PC-3 (cell line): ENCODE measurements around the gene PCSK5. TPM values are rescaled to one million over a fixed set of nuclear protein-coding genes. Genes with fewer than 3 reads are reported as not detected.

Experiments used
- ATAC-seq: fragments of 200-7000 bp; cut with Tn5 transposase; 2 replicates; pipeline ENCODE4 v1.9.1; 2020; ENCODE audit warnings: mild to moderate bottlenecking, moderate library complexity
- BruUV-seq: library from RNA; stranded (reverse); fragments of 400-500 nt; replicated peaks from 2 replicates; lab custom pipeline; 2021; lab: Mats Ljungman, UMichigan
- CTCF ChIA-PET: fragments of 300-600 bp; sonication (Branson Sonifier 250); formaldehyde crosslinking; loops from one replicate; lab custom pipeline; 2022; ENCODE audit warnings: antibody characterized with exemption; lab: Charles Lee
- POLR2A ChIA-PET: fragments of 300-600 bp; sonication (Branson Sonifier 250); formaldehyde crosslinking; loops from one replicate; lab custom pipeline; 2022; ENCODE audit warnings: antibody characterized with exemption; ENCODE audit not compliant: unreplicated experiment; lab: Charles Lee
- DNase-seq: peaks from one replicate; pipeline ENCODE4 v3.0.0-alpha.2; 2015
- H2AFZ ChIP-seq: fragments of 300-600 bp; sonication (generic); 2 replicates; pipeline ENCODE4 v1.6.0; 2016; ENCODE audit warnings: antibody characterized with exemption, low read length
- H3F3A ChIP-seq: fragments of 300-600 bp; sonication (generic); one replicate; pipeline ENCODE4 v1.6.0; 2017; ENCODE audit warnings: antibody characterized with exemption, low read length, control low read depth, mild to moderate bottlenecking; ENCODE audit not compliant: unreplicated experiment
- H3K27ac ChIP-seq: fragments of 300-600 bp; sonication (generic); 2 replicates; pipeline ENCODE4 v1.5.1; 2016; ENCODE audit warnings: mild to moderate bottlenecking, low read length
- H3K27me3 ChIP-seq: fragments of 300-600 bp; sonication (generic); 2 replicates; pipeline ENCODE4 v1.6.1; 2016; ENCODE audit warnings: low read length, mixed read lengths
- H3K36me3 ChIP-seq: fragments of 300-600 bp; sonication (generic); 2 replicates; pipeline ENCODE4 v1.6.1; 2016; ENCODE audit warnings: low read depth, mixed run types, low read length, mixed read lengths
- H3K4me1 ChIP-seq: fragments of 300-600 bp; sonication (generic); 2 replicates; pipeline ENCODE4 v1.5.1; 2016; ENCODE audit warnings: low read length; ENCODE audit not compliant: insufficient read depth
- H3K4me2 ChIP-seq: fragments of 300-600 bp; sonication (generic); 2 replicates; pipeline ENCODE4 v1.6.0; 2016; ENCODE audit warnings: low read length
- H3K4me3 ChIP-seq: fragments of 300-600 bp; sonication (generic); 2 replicates; pipeline ENCODE4 v1.5.1; 2016; ENCODE audit warnings: mild to moderate bottlenecking, low read length, mixed read lengths
- H3K79me2 ChIP-seq: fragments of 300-600 bp; sonication (generic); 2 replicates; pipeline ENCODE4 v1.6.1; 2017; ENCODE audit warnings: low read length, mixed read lengths
- H3K9ac ChIP-seq: fragments of 300-600 bp; sonication (generic); 2 replicates; pipeline ENCODE4 v1.6.0; 2016; ENCODE audit warnings: mild to moderate bottlenecking, low read length
- H3K9me2 ChIP-seq: fragments of 300-600 bp; sonication (generic); replicated peaks from 2 replicates; pipeline ENCODE4 v1.6.1; 2016; ENCODE audit warnings: mixed run types, low read length, mixed read lengths
- H3K9me3 ChIP-seq: fragments of 300-600 bp; sonication (generic); 2 replicates; pipeline ENCODE4 v1.6.1; 2016; ENCODE audit warnings: low read length, mixed read lengths
- H4K20me1 ChIP-seq: fragments of 300-600 bp; sonication (generic); 2 replicates; pipeline ENCODE4 v1.6.1; 2016; ENCODE audit warnings: low read length, mixed read lengths
- EZH2 ChIP-seq: fragments of 300-600 bp; sonication (generic); IDR thresholded peaks from one replicate; pipeline ENCODE4 v1.6.1; 2017; ENCODE audit warnings: antibody characterized with exemption, mild to moderate bottlenecking, low read length; ENCODE audit not compliant: unreplicated experiment
- EZH2phosphoT487 ChIP-seq: fragments of 300-600 bp; sonication (generic); IDR thresholded peaks from 2 replicates; pipeline ENCODE4 v1.6.1; 2018; ENCODE audit warnings: mild to moderate bottlenecking, antibody characterized with exemption, low read length, borderline replicate concordance
- intact Hi-C: fragments of 100-400 bp; cut with micrococcal nuclease; formaldehyde crosslinking; loops from 2 replicates; pipeline ENCODE4 v1.9.0; 2023
- total RNA-seq: library from RNA; depleted of rRNA; stranded (reverse); fragments of >200 nt; gene quantifications from 2 replicates; pipeline ENCODE4 v1.2.3, GENCODE V29; 2014
- TF ChIP-seq, protein P1 (sequence below): fragments of 300-600 bp; sonication (generic); conservative IDR thresholded peaks from 2 replicates; pipeline ENCODE4 v1.5.1; 2017; ENCODE audit warnings: antibody characterized with exemption, low read depth, mild to moderate bottlenecking, low read length

PCSK5 gene
- total RNA-seq, 1 experiment from 2014 or later: not detected

DNA sequence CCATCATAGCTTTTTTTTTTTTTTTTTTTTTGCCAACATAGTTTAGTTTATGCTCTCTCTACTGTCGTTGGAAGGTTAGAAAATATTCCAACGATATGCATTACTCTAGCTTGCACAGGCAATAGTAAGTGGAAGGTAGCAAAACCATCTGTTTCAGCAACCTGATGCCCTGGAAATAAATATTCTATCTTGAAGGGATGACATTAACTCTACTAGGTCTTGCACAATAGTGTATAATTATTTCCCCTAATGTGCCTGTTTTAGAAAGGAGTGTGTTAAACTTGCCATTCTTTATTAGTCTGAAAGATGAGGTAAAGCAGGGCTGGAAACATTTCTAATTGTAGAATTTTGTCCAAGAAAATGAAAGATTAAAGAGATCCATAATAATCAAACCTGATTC is 111.0 kb downstream of the PCSK5 start:
- Histone ChIP-seq H3K9ac (no peak overlapping the region), H3K36me3 (no peaks in the 10 kb centered on the region), H2AFZ (no peak overlapping the region), H3K4me3 (no peak overlapping the region), H4K20me1 (no peaks in the 10 kb centered on the region), H3K27ac (no peak overlapping the region), H3F3A (no peaks in the 10 kb centered on the region), H3K9me2 (no peaks in the 10 kb centered on the region), H3K9me3 (no peaks in the 10 kb centered on the region), H3K79me2 (no peaks in the 10 kb centered on the region), H3K4me1 (no peaks in the 10 kb centered on the region), H3K4me2 (no peak overlapping the region), H3K27me3 (no peaks in the 10 kb centered on the region)
- no peak for ATAC-seq
- POLR2A ChIA-PET: no interaction called here
- BruUV-seq: no TSS peak
- TF ChIP-seq EZH2 (no peak), EZH2phosphoT487 (no peak)
- TF ChIP-seq, protein P1, sequence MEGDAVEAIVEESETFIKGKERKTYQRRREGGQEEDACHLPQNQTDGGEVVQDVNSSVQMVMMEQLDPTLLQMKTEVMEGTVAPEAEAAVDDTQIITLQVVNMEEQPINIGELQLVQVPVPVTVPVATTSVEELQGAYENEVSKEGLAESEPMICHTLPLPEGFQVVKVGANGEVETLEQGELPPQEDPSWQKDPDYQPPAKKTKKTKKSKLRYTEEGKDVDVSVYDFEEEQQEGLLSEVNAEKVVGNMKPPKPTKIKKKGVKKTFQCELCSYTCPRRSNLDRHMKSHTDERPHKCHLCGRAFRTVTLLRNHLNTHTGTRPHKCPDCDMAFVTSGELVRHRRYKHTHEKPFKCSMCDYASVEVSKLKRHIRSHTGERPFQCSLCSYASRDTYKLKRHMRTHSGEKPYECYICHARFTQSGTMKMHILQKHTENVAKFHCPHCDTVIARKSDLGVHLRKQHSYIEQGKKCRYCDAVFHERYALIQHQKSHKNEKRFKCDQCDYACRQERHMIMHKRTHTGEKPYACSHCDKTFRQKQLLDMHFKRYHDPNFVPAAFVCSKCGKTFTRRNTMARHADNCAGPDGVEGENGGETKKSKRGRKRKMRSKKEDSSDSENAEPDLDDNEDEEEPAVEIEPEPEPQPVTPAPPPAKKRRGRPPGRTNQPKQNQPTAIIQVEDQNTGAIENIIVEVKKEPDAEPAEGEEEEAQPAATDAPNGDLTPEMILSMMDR: no peak
- no peak for DNase-seq
- CTCF ChIA-PET: no interaction called here
- intact Hi-C loops: no loop called here

DNA sequence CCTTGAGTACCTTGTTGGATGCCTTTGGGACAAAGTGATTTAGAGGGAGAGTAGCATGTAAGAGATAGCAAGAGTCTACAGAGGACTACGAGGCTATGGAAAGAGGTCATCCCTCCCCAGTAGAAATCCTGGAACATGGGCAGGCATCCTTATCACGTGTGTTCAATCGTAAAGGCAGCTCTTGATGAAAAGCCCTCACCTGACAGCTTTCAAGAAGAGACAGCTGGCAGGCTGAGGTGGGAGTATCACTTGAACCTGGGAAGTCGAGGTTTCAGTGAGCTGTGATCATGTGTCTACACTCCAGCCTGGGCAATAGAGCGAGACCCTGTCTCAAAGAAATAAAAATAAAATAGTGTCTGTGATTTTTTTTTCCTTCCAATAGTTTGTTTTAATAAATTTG is 112.6 kb downstream of the PCSK5 start:
- H3K27ac ChIP-seq: no peak overlapping the region
- H3K9me3 ChIP-seq: no peaks in the 10 kb centered on the region
- ChIA-PET POLR2A (no interaction called here), CTCF (no interaction called here)
- no peaks in the 10 kb centered on the region for H3K4me1 ChIP-seq
- DNase-seq (no peak), ATAC-seq (no peak)
- TF ChIP-seq EZH2phosphoT487: no peak
- no peak for TF ChIP-seq EZH2
- TF ChIP-seq, protein P1: no peak
- no peak overlapping the region for H3K4me2 ChIP-seq
- H3F3A ChIP-seq: no peaks in the 10 kb centered on the region
- no peak overlapping the region for H2AFZ ChIP-seq
- H3K4me3 ChIP-seq: no peak overlapping the region
- no peak overlapping the region for H3K9ac ChIP-seq
- intact Hi-C loops: no loop called here
- BruUV-seq: no TSS peak
- H3K79me2 ChIP-seq: no peaks in the 10 kb centered on the region
- H3K36me3 ChIP-seq: no peaks in the 10 kb centered on the region
- H3K9me2 ChIP-seq: no peaks in the 10 kb centered on the region
- H4K20me1 ChIP-seq: no peaks in the 10 kb centered on the region
- no peaks in the 10 kb centered on the region for H3K27me3 ChIP-seq

GRCh38 chr9:76004526-76004925 is 114.1 kb downstream of the PCSK5 start:
- TF ChIP-seq, protein P1: no peak
- TF ChIP-seq EZH2 (no peak), EZH2phosphoT487 (no peak)
- no peaks in the 10 kb centered on the region for H4K20me1 ChIP-seq
- no peaks in the 10 kb centered on the region for H3F3A ChIP-seq
- ChIA-PET CTCF (no interaction called here), POLR2A (no interaction called here)
- no peak overlapping the region for H3K4me3 ChIP-seq
- intact Hi-C loops: no loop called here
- no peak overlapping the region for H3K9ac ChIP-seq
- H3K4me1 ChIP-seq: no peaks in the 10 kb centered on the region
- ATAC-seq (no peak), DNase-seq (no peak)
- H3K79me2 ChIP-seq: no peaks in the 10 kb centered on the region
- BruUV-seq: no TSS peak
- H3K9me2 ChIP-seq: no peaks in the 10 kb centered on the region
- no peak overlapping the region for H3K27ac ChIP-seq
- no peaks in the 10 kb centered on the region for H3K27me3 ChIP-seq
- no peak overlapping the region for H3K4me2 ChIP-seq
- no peaks in the 10 kb centered on the region for H3K36me3 ChIP-seq
- H2AFZ ChIP-seq: no peak overlapping the region
- H3K9me3 ChIP-seq: no peaks in the 10 kb centered on the region
